Stimulated activated CD8-positive, alpha-beta memory T cell treated with anti-CD3 and anti-CD28 coated beads, Interleukin-4, amount 100 ng/mL, for 48 hours (primary cell): ENCODE data around the gene ZFP62.

ENCODE experiments used
- DNase-seq: peaks from one replicate; pipeline ENCODE4 v3.0.0-alpha.2; 2020

ZFP62 gene

DNA sequence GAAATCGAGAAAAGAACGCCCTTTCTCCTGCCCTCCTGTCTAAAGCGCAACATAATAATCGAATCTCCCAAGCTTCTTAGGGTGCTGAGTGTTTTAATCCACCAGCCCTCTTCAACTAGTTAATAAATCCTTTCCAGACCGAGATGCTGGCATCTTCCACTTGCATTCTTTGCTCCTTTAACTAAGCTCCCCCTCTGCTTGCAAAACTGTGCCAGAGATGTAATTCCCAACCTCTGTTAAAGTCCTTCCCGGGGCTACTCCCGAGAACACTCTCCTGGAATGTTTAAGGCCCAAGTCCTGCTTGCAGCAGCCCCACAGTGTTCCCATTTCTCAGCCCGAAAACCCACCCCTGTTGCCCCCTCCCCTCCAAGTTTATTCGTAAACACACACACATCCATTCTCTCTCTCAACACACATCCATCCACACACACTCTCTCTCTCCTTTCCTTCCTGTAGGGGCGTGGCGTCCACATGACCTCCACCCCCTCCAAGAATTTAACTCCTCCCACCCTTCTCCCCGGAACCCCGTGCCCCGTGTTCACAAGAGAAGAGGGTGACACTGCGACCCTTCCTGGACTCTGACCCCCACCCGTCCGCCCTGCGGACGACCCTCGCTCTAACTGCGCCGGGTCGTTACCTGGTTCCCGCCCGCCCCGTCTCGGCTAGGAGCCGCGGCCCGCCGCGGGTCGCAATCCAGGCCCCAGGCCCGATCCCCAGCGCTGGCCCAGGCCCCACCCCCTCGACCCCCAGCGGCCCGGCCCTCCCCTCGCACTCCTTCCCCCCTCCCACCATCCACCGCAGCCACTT, 51.5 kb downstream of the ZFP62 start:
- DNase-seq = peak; percentile 87

DNA sequence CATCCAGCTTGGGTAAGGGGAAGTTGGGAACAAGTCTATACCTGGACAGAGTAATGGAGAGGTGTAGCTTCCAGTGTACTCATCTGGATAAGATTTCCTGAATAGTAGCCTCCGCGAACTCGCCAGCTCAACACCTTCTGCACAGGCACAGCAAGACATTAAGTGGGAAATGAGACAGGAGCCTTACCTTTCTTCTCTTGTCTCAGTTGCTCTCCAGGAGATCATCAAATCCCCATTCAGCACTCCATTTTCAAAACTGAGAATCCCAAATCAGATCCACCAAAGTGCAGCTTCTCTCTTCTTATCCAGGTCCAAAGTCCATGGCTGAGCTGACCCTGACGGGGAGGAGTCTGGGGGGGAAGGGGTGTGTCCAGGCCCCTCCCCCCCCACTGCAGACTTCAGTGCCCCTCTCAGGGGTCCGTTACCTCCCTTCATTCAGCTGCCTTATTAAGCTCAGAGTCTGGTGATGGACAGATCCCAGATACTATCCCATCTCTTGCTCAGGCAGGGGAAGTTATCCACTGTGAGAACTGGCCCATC, 52.5 kb downstream of the ZFP62 start:
- DNase-seq = peak; percentile 29

DNA sequence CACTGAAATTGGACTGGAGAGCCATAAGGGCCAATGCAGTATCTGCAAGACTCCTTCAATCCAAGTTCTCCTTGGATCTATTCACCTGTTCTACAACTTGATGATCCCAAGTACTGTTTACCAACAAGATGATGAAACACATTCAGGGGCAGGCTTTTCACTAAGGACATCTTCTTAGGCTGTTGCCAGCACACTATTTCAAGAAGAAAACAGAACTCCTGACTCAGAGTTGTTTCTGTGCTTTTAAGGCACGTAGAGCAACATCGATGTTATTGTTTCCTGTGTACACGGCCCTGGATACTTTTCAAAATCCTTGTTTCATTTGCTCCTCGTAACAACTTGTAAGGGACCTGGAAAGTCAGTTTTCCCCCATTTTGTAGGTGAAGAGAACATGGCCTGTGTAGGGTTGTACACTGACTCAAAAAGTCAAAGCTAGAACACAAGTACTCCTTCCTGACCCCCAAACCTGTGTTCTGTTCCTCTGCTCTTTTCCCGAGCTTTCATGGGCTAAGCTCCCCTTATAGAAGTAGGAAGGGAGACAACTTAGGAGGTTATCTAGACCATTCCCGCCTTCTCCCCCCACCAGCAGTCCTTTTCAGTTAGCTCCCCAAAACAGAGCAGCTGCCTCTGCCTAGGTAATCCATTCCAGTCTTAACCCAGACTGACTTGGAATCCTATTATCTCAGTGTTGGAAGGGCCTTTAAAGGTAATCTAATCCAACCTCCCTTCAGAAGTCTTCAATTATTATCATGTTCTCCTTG, 53.2 kb downstream of the ZFP62 start:
- peak; percentile 10 for DNase-seq

DNA sequence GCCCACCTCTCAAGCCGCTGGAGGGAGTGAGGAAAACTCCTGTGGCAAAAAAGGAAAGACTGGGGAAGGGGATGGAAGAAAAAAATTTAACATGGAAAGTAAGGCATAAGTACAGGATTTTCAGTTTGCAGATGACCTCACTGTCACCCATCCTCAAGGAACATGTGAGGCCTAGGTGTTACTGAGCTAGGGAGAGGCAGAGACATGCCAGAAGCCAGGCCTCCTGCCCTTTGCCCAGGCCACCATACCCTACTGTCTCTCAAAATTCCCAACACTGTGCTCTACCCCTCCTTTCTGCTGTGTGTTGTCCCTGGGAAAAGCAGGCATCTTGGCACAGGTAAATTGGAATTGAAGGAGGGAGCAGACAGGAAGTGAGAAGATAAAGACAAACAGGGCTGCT, 54.0 kb downstream of the ZFP62 start:
- peak; percentile 15 for DNase-seq

DNA sequence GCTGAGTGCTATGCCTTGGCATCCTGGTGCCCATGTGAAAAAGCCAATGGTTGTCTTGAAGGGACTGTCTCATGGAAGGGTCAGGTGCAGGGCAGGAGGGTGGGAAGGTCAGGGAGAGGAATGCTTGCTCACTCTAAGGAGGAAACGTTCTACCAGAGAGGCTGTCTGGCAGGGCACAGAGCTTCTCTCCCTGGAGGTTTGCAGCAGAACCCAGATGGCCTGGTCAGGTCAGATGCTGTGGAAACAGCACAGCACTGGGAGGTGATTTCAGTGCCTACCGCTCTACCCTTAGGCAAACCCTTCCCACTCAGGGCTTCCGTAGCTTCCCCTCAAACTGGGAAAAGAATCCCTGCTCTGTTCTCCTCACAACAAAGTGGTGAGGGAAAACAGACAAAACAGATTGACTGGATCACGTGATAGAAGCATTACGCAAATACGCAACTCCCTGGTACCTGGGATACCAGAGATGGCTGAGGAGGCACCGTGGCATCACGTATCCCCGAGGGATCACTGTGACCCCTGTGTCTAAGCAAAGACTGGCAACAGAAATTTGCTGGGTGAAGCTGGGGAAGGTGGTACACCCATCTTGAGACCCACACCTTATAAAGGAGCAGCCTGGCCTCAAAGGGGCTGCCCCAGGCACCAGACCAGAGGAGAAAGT, 54.6 kb downstream of the ZFP62 start:
- DNase-seq = peak; percentile 27

DNA sequence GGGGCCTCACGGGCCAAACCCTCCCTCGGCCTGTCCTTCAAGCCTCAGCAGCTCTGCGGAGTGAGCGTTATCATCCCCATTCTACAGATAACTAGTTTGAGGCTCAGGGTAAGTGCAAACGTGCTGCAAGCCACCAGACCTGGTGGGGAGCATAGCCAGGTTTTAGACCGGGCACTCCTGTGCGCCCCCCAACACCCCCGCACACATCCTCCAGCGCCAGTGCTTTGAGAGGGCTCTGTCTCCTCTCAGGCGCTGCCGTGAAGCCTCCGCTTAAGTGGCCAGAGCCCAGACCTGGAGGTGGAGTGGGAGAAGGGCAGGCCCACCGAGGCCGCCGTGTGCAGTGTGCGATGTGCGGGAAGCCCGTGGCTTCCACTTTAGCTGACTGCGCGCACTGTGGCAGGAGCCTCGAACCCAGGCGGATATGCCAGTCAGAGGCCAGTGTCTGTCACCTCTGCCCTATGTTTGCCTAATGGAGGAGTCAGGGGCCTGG, 56.9 kb downstream of the ZFP62 start:
- DNase-seq = peak; percentile 57

DNA sequence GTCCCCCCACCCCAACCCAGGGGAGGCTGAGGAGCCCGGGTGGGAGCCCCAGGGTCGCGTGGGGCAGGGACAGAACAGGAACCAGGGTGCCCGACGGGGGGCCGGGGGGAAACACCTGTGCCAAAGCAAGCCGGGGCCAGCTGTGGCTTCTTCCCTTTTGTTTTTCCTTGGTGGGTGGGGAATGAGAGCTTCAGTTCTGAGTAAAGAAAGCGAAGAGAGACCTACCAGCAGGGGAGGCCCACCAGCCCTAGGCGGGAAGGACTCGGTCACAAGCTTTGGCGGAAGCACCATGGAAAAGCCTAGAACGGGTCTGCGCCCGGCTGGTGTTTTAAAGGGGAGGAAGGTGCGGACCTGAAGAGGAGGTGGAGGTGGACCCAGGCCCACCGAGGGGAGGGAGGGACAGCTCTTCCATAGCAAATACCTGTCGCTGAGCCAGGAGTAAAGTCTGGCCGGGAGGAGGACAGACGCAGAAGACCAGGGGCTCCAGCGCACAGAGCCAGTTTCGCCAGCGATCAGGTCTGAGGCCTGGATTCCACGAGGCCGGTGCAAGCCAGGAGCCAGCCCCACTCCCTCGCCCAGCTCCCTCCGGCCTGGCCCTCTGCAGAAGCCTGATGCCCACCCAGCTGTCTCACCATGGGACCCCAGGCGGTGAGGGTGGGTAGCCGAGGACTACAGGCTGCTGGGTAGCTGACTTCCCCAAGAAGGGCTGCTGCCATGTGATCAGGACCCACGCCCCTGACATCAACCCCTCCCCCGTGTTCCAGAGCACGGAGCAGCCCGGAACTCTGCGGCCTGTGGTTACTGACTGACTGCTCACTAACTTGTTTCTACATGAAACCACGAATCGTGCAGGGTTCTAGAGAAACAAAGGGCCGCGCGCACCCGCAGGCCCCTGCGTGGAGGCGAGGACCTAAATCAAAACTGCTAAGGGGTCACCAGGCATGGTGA, 57.6 kb downstream of the ZFP62 start:
- DNase-seq = peak; percentile 92

DNA sequence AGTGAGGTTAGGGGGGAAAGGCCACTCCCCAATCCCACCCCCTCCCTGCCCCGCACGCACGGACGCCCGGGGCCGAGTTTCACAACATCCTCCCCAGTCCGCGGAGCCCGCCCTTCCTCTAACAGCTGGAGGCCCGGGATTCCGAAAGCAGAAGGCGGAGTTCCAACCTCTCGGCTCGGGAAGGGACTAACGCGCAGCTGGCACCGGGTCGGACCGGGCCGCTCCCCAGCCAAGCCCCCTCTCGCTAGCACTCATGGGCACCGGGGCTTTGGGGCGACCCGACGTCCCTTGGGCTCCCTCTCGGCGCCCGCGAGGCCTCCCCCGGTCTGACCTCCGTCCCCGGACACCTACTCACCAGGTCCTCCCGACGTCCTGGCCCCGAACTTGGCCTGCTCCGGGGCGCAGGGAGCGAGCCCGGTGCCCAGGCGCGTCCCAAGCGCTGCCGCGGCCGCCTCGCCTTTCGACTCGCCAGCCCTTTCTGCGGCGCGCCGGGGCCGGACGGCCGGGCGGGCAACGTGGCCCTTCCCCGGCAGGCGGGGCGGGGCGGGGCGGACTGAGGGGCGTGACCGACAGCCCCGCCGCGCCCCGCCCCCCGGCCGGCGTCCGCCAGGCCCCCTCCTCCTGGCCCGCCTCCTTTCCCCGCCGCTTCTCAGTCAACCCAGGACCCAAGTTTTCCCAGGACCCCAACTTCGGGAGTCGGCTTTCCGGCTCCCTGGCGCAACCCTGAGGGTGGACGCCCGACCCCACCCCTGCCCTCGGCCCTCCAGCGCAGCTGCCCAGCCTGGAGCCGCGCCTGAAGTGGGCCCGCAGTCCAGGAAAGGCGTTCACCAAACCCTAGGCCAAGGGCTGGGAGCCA, 58.5 kb downstream of the ZFP62 start, which contains the start of gene MGAT1:
TSS of gene MGAT1 (minus strand) at position 482 of the 856 bp plus-strand sequence. CDS start 9,835 bp downstream, outside the sequence.
- DNase-seq = peak; percentile 90

DNA sequence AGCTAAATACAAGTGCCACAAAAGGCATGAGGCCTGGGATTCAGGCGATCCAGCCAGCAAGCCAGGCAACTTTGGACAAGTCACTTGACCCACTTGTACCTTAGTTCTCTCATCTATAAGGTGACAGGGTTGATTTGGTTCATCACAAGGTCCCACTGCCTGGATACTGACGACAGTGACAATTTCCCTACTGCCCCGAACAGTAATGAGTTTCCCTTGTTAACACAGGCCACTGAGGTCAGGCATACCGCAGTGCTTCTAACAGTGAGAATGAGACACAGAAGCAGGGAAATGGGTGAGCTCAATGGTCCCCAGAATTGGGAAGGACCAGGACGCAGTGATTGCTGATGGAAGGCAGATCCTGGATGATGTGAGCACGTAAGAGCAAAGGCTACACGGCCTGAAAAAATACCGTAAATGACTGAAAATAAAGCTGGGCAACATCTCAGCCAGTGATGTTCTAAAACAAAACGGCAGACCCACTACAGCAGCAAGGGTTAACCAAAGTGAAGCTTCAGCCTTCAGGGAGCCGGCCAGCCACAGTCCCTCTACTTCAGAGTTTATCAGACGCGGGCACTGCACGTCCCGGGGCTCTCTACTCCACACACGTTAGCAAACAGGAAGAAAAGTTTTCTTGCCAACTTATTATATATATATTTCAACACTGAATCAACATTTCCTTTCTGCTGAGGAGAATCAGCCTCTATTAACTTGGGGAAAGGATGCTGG, 59.3 kb downstream of the ZFP62 start:
- DNase-seq = peak; percentile 24

DNA sequence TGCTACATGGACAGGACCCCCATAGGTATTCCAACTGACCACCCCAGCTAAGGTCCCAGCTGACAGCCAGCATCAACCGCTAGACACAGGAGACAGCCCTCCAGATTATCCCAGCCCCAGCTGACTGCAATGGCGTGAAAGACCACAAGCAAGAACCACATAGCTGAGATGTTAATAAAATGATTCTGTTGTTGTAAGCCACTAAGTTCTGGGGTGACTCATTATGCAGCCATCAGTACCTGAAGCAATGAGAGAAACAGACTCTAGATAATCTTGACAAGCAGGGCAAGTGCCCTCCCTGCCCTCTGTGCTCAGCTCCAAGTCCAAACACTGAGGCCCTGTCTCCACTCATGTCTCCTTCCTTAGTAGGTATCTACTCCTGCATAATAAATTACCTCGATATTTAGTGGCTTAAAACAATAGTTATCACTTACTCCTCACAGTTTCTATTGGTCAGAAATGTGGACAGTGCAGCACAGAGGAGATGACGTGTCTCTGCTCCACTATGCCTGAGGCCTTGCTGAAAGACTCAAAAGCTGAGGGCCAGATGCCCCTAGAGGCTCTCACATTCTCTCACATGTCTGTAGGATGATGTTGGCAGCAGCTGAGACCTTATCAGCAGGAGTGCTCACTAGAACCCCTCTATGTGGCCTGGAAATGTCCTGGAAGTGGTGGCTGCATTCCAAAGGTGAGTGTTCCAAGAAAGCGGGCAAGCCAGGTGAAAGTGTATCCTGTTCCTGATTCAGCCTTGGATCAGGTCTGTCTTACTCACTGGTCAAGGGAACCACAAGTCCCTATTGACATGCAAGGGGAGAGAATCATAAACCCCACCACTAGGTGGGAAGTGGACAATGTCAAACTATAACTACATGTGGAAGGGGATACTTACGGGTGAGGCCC, 60.9 kb downstream of the ZFP62 start:
- no peak for DNase-seq

DNA sequence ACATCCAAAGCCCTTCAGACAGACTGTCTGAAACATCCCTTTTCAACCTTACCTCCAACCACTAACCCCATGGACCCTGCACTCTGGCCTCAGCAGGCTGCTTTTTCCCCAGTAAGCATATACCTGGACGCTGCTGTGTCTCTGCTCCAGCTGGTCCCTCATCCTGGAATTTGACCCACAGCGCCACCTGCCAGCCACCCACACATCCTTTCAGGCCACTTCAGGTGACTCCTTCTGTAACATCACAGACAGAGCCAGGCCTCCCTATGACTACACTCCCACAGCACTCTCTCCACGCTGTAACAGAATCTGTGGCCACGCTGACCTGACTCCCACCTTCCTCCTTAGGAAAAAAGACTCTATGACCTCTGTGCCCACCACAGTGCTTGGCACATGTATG, 61.9 kb downstream of the ZFP62 start:
- no peak for DNase-seq

DNA sequence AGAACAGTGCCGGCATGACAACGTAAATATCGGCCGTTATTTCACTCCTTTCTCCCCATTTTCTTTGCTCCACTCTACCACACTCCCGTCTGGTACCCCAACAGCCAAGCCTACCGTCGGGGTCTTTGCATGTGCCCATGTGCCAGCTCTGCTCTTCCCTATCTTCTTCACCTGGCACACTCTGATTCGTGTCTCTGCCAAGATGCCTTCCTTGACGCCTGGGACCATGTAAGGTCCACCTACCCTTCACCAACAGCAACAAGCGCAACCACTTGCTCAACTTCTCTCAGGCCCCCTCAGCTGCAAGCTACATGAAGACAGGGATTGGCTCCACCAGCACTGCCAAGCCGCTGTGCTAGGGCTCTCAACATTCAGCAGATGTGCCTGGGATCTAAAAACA, 62.9 kb downstream of the ZFP62 start:
- no peak for DNase-seq
